Keratinocyte (primary cell): ENCODE data around the gene SRCIN1. TPM values are rescaled to one million over a fixed set of nuclear protein-coding genes. Genes with fewer than 3 reads are reported as not detected.
A peak's percentile ranks its signal among the peaks of the same experiment; 100 is the strongest.

Experiments used
- DNase-seq: peaks from one replicate; pipeline ENCODE4 v3.0.0-alpha.2; 2011; ENCODE audit warnings: low read depth, missing footprints, low spot score
- FAIRE-seq: peaks from 2 replicates; lab custom pipeline; 2011; peaks lifted over from hg19 to GRCh38; lab: Jason Lieb, UNC
- H2AFZ ChIP-seq: 2 replicates; pipeline ENCODE4 v1.6.0; 2012; ENCODE audit warnings: low read length, control low read depth, inconsistent platforms; ENCODE audit not compliant: control insufficient read depth
- H3K27ac ChIP-seq: 2 replicates; pipeline ENCODE4 v1.5.1; 2011; ENCODE audit warnings: low read length; ENCODE audit not compliant: control insufficient read depth, insufficient read depth
- H3K27me3 ChIP-seq: 3 replicates; pipeline ENCODE4 v1.6.0; 2011; ENCODE audit warnings: low read length; ENCODE audit not compliant: control insufficient read depth, insufficient read depth; ENCODE audit errors: extremely low read depth
- H3K36me3 ChIP-seq, 2 experiments: 2 replicates in 1 of 2; 3 replicates in 1 of 2; pipeline ENCODE4 v1.5.1; 2011; ENCODE audit warnings: low read length in 2 of 2, mild to moderate bottlenecking in 1 of 2; ENCODE audit not compliant: control insufficient read depth in 2 of 2, insufficient read depth in 2 of 2; ENCODE audit errors: extremely low read depth in 1 of 2
- H3K4me1 ChIP-seq: 3 replicates; pipeline ENCODE4 v1.5.1; 2011; ENCODE audit warnings: low read length; ENCODE audit not compliant: control insufficient read depth, insufficient read depth; ENCODE audit errors: extremely low read depth
- H3K4me2 ChIP-seq: 3 replicates; pipeline ENCODE4 v1.6.0; 2011; ENCODE audit warnings: low read depth, low read length; ENCODE audit not compliant: control insufficient read depth, insufficient read depth; ENCODE audit errors: extremely low read depth
- H3K4me3 ChIP-seq, 3 experiments: fragments of 200-600 bp in 1 of 3; sonication (generic) in 1 of 3; 2 replicates in 2 of 3; 3 replicates in 1 of 3; pipeline ENCODE4 v1.5.1; 2011 to 2016; ENCODE audit warnings: low read length in 3 of 3, mild to moderate bottlenecking in 3 of 3, control low read depth in 2 of 3, inconsistent platforms in 1 of 3, low read depth in 1 of 3, mixed read lengths in 1 of 3, mixed run types in 1 of 3, moderate library complexity in 1 of 3; ENCODE audit not compliant: control insufficient read depth in 2 of 3, insufficient read depth in 2 of 3; ENCODE audit errors: extremely low read depth in 1 of 3
- H3K79me2 ChIP-seq: 2 replicates; pipeline ENCODE4 v1.6.0; 2012; ENCODE audit warnings: low read length; ENCODE audit not compliant: control insufficient read depth, insufficient read depth
- H3K9ac ChIP-seq: 3 replicates; pipeline ENCODE4 v1.6.0; 2011; ENCODE audit warnings: low read length; ENCODE audit not compliant: control insufficient read depth, insufficient read depth; ENCODE audit errors: extremely low read depth
- H3K9me1 ChIP-seq: 3 replicates; pipeline ENCODE4 v1.6.0; 2011; ENCODE audit warnings: low read length; ENCODE audit not compliant: control insufficient read depth, insufficient read depth; ENCODE audit errors: extremely low read depth
- H3K9me3 ChIP-seq: 2 replicates; pipeline ENCODE4 v1.5.1; 2012; ENCODE audit warnings: low read depth, low read length; ENCODE audit not compliant: control insufficient read depth
- H4K20me1 ChIP-seq: 3 replicates; pipeline ENCODE4 v1.6.0; 2011; ENCODE audit warnings: low read length; ENCODE audit not compliant: control insufficient read depth, insufficient read depth; ENCODE audit errors: extremely low read depth
- EZH2 ChIP-seq: IDR thresholded peaks from one replicate; pipeline ENCODE4 v1.6.1; 2012; ENCODE audit warnings: inconsistent platforms, mild to moderate bottlenecking, low read length, moderate library complexity
- dilution Hi-C: fragments of 300-500 bp; cut with MboI; formaldehyde crosslinking; loops from one replicate; pipeline ENCODE4 v1.7.0; 2020; ENCODE audit warnings: low sequenced_read_pairs; ENCODE audit not compliant: extremely low pct_ligation_motif_present
- polyA plus RNA-seq, 5 experiments: library from polyadenylated mRNA; depleted of rRNA in 3 of 5; stranded (reverse) in 3 of 5; stranded (forward) in 1 of 5; unstranded in 1 of 5; fragments of >200 nt; gene quantifications; 1 replicate in 1 of 5; 2 replicates in 3 of 5; 3 replicates in 1 of 5; pipeline versions ENCODE4 v1.2.1 to v1.2.3, GENCODE V29; 2011 to 2012; ENCODE audit warnings: missing spikeins in 2 of 5, low read depth in 1 of 5, low replicate concordance in 1 of 5
- TF ChIP-seq, protein P1 (sequence below), 3 experiments: IDR thresholded peaks in 1 of 3; conservative IDR thresholded peaks in 1 of 3; optimal IDR thresholded peaks in 1 of 3; 2 replicates in 2 of 3; 3 replicates in 1 of 3; pipeline versions ENCODE3 to v1.5.1; 2011; ENCODE audit warnings: low read length in 3 of 3, mild to moderate bottlenecking in 3 of 3, moderate library complexity in 2 of 3, control low read depth in 1 of 3, inconsistent platforms in 1 of 3; ENCODE audit not compliant: insufficient read depth in 2 of 3; ENCODE audit errors: extremely low read depth in 1 of 3

Gene SRCIN1
- polyA plus RNA-seq, 1 donor (not counting 4 experiments of a cell fraction or from before 2014, with no cell fraction given), result 0.37 TPM

DNA sequence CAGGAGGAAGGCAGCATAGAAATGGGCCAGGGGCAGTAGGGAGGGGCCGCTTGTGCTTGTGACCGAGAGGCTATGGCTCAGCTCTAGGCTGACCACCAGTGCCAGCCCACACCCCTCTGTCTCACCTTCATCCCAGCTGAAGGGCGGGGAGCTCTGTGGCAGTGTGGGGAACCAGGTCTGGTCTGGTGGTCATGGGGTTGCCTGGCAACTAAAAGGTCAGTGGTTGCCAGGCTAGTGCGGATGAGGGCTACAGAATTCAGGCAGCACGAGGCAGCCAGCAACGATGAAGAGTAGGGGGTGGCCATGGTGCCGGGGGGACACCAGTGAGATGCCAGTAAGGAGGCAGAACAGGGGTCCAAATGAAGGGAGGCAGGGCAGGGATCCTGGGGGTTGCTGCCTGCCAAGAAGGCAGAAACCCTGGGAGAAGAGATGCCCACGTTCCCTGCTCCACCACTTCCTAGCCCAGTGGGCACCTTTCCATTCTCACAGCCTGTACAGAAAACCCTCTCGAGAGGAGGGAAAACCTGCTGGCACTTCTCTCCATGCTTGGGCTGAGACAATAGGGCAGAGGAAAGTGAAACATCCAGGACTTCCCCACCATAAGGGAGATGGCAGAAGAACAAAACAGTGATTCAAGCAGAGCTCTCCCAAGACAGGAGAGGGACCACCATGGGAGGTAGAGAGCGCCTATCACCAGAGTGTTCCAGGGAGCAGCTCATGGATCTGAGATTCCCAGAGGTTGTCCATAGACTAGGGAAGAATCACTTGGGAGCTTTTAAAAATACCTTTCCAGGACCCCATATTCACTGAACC lies 39.7 kb downstream of the SRCIN1 start:
- H3K9ac ChIP-seq, result no peak overlapping the region
- H3K36me3 ChIP-seq, result no peaks in the 10 kb centered on the region
- peaks cover 5% of the 10 kb centered on the region for H4K20me1 ChIP-seq
- no peak overlapping the region for H3K4me3 ChIP-seq
- no peaks in the 10 kb centered on the region for H3K4me1 ChIP-seq
- DNase-seq, result no peak
- dilution Hi-C loops, result no loop called here
- H3K4me2 ChIP-seq, result no peak overlapping the region
- peak; percentile 45 for TF ChIP-seq EZH2
- TF ChIP-seq, protein P1, sequence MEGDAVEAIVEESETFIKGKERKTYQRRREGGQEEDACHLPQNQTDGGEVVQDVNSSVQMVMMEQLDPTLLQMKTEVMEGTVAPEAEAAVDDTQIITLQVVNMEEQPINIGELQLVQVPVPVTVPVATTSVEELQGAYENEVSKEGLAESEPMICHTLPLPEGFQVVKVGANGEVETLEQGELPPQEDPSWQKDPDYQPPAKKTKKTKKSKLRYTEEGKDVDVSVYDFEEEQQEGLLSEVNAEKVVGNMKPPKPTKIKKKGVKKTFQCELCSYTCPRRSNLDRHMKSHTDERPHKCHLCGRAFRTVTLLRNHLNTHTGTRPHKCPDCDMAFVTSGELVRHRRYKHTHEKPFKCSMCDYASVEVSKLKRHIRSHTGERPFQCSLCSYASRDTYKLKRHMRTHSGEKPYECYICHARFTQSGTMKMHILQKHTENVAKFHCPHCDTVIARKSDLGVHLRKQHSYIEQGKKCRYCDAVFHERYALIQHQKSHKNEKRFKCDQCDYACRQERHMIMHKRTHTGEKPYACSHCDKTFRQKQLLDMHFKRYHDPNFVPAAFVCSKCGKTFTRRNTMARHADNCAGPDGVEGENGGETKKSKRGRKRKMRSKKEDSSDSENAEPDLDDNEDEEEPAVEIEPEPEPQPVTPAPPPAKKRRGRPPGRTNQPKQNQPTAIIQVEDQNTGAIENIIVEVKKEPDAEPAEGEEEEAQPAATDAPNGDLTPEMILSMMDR (optimal IDR thresholded peaks at IDR 0.05 in 1 of 3, IDR thresholded peaks at IDR 0.05 in 1 of 3, conservative IDR thresholded peaks at IDR 0.05 in 1 of 3; ENCODE audit: extremely low read depth in 1 of 3, insufficient read depth in 2 of 3, low read length in 3 of 3), result no peak
- no peak overlapping the region for H3K27ac ChIP-seq
- no peak for FAIRE-seq
- H3K27me3 ChIP-seq, result peaks cover 94% of the 10 kb centered on the region
- no peaks in the 10 kb centered on the region for H3K9me3 ChIP-seq
- H2AFZ ChIP-seq, result no peak overlapping the region
- H3K9me1 ChIP-seq, result no peaks in the 10 kb centered on the region
- no peaks in the 10 kb centered on the region for H3K79me2 ChIP-seq

DNA sequence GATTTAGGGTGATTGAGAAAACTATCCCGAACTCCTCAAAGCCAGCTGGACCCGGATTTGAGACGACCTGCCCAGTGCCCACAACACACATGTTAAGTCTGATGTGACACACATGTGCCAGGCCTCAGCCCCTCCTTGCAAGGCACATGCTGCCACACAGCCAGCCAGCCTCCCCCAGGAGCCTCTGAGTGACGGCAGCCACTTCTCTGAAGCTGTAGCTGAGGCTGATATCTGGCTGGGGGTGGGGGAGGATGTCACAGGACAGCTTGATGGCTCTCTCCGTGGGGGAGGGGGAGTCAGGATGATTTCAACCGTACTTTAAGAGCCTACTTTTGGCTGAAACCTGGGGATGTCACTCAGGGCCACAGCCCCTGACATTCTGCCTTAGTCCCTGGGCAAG lies 40.9 kb downstream of the SRCIN1 start:
- Histone ChIP-seq H3K9me3 (no peaks in the 10 kb centered on the region), H3K4me2 (no peak overlapping the region), H2AFZ (no peak overlapping the region), H3K9me1 (no peaks in the 10 kb centered on the region), H3K27me3 (peaks cover 92% of the 10 kb centered on the region), H4K20me1 (peaks cover 5% of the 10 kb centered on the region), H3K36me3 (no peaks in the 10 kb centered on the region), H3K4me3 (no peak overlapping the region), H3K27ac (no peak overlapping the region), H3K79me2 (no peaks in the 10 kb centered on the region), H3K4me1 (peaks cover 2% of the 10 kb centered on the region), H3K9ac (no peak overlapping the region)
- FAIRE-seq (no peak), DNase-seq (no peak)
- dilution Hi-C loops, result no loop called here
- TF ChIP-seq, protein P1 (optimal IDR thresholded peaks at IDR 0.05 in 1 of 3, IDR thresholded peaks at IDR 0.05 in 1 of 3, conservative IDR thresholded peaks at IDR 0.05 in 1 of 3; ENCODE audit: extremely low read depth in 1 of 3, insufficient read depth in 2 of 3, low read length in 3 of 3), result no peak
- no peak for TF ChIP-seq EZH2
